ENCODE data around the gene C6orf132.

DNA sequence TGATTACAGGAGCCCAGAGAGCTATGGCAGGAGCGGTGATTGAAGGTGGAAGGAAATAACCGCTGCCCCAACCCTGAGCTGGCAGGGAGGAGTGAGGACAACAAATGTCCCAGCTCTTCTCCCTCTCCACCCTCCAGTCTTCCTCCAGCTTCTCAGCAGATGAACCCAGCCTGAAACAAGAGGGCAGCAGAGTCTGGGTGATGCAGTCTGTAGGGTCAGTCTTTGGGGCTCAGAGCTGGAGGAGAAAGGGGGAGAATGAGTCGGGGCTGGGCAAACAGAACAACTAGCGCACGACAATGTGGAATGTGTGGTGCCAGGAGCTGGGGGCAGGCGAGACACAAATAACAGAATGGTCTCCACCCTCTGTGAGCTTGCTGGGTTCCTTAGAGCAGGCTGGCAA, 26.2 kb upstream of the C6orf132 start:
- TF ChIP-seq, protein P1, sequence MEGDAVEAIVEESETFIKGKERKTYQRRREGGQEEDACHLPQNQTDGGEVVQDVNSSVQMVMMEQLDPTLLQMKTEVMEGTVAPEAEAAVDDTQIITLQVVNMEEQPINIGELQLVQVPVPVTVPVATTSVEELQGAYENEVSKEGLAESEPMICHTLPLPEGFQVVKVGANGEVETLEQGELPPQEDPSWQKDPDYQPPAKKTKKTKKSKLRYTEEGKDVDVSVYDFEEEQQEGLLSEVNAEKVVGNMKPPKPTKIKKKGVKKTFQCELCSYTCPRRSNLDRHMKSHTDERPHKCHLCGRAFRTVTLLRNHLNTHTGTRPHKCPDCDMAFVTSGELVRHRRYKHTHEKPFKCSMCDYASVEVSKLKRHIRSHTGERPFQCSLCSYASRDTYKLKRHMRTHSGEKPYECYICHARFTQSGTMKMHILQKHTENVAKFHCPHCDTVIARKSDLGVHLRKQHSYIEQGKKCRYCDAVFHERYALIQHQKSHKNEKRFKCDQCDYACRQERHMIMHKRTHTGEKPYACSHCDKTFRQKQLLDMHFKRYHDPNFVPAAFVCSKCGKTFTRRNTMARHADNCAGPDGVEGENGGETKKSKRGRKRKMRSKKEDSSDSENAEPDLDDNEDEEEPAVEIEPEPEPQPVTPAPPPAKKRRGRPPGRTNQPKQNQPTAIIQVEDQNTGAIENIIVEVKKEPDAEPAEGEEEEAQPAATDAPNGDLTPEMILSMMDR (IDR thresholded peaks at IDR 0.05) = no peak
- TF ChIP-seq POLR2A (IDR thresholded peaks at IDR 0.05) (no peak), EP300 (IDR thresholded peaks at IDR 0.05) (no peak)
